GM12878 (cell line): ENCODE results near the gene SPTAN1. TPM values are rescaled to one million over a fixed set of nuclear protein-coding genes. Genes with fewer than 3 reads are reported as not detected.

Experiments
- ATAC-seq: fragments of 200-7000 bp; cut with Tn5 transposase; 3 replicates; pipeline ENCODE4 v1.9.1; 2020; ENCODE audit warnings: mild to moderate bottlenecking, moderate library complexity
- BruUV-seq: library from RNA; stranded (reverse); fragments of 400-500 nt; replicated peaks from 2 replicates; lab custom pipeline; 2021; lab: Mats Ljungman, UMichigan
- CTCF ChIA-PET: fragments of 300-600 bp; sonication (Branson Sonifier 250); formaldehyde crosslinking; extraction: SDS; loops from one replicate; lab custom pipeline; 2021; ENCODE audit warnings: inconsistent platforms; lab: Yijun Ruan, JAX
- POLR2A ChIA-PET: fragments of 350-600 bp; formaldehyde crosslinking; extraction: SDS; loops from one replicate; lab custom pipeline; 2021; ENCODE audit warnings: inconsistent platforms; lab: Charles Lee
- RAD21 ChIA-PET: fragments of 300-600 bp; sonication (Branson Sonifier 250); formaldehyde crosslinking; loops from one replicate; lab custom pipeline; 2023; ENCODE audit warnings: antibody characterized with exemption; ENCODE audit not compliant: unreplicated experiment; lab: Charles Lee
- SMC1A ChIA-PET: fragments of 300-600 bp; sonication (Branson Sonifier 250); formaldehyde crosslinking; loops from one replicate; lab custom pipeline; 2023; ENCODE audit not compliant: unreplicated experiment, uncharacterized antibody; lab: Charles Lee
- DNase-seq: peaks from one replicate; pipeline ENCODE4 v3.0.0-alpha.2; 2011; ENCODE audit warnings: low read depth, low spot score
- FAIRE-seq: peaks from 3 replicates; lab custom pipeline; 2011; peaks lifted over from hg19 to GRCh38; lab: Jason Lieb, UNC
- H2AFZ ChIP-seq: 2 replicates; pipeline ENCODE4 v1.6.0; 2011; ENCODE audit warnings: low read depth, low read length, control low read depth; ENCODE audit not compliant: control insufficient read depth
- H3K27ac ChIP-seq: 2 replicates; pipeline ENCODE4 v1.5.1; 2011; ENCODE audit warnings: control low read depth; ENCODE audit not compliant: control insufficient read depth, insufficient read depth
- H3K27me3 ChIP-seq, 2 experiments: replicated peaks in 1 of 2; 2 replicates each; pipeline versions ENCODE4 v1.6.0 to v1.6.1; 2011; ENCODE audit warnings: low read length in 1 of 2; ENCODE audit not compliant: control insufficient read depth in 2 of 2, insufficient read depth in 2 of 2
- H3K36me3 ChIP-seq, 2 experiments: 2 replicates each; pipeline ENCODE4 v1.5.1; 2011; ENCODE audit warnings: low read length in 1 of 2; ENCODE audit not compliant: control insufficient read depth in 2 of 2, insufficient read depth in 2 of 2
- H3K4me1 ChIP-seq: 2 replicates; pipeline ENCODE4 v1.6.1; 2011; ENCODE audit warnings: mild to moderate bottlenecking, low read length, moderate library complexity, mixed read lengths; ENCODE audit not compliant: control insufficient read depth, insufficient read depth
- H3K4me2 ChIP-seq: 2 replicates; pipeline ENCODE4 v1.6.0; 2011; ENCODE audit warnings: control low read depth; ENCODE audit not compliant: control insufficient read depth, insufficient read depth
- H3K4me3 ChIP-seq: fragments of 200-600 bp; sonication (generic); 2 replicates; pipeline ENCODE4 v1.5.1; 2016
- H3K79me2 ChIP-seq: 2 replicates; pipeline ENCODE4 v1.6.0; 2011; ENCODE audit warnings: low read length; ENCODE audit not compliant: control insufficient read depth, insufficient read depth
- H3K9ac ChIP-seq: 2 replicates; pipeline ENCODE4 v1.8.0; 2011; ENCODE audit warnings: low read length, control low read depth, mixed read lengths; ENCODE audit not compliant: control insufficient read depth, insufficient read depth
- H3K9me3 ChIP-seq: replicated peaks from 3 replicates; pipeline ENCODE4 v1.5.1; 2011; ENCODE audit warnings: mild to moderate bottlenecking, low read length; ENCODE audit not compliant: control insufficient read depth, insufficient read depth
- H4K20me1 ChIP-seq: 2 replicates; pipeline ENCODE4 v1.6.0; 2011; ENCODE audit not compliant: control insufficient read depth, insufficient read depth
- EZH2 ChIP-seq: IDR thresholded peaks from 2 replicates; pipeline ENCODE4 v1.6.1; 2012; ENCODE audit warnings: low read depth, mild to moderate bottlenecking, control low read depth, inconsistent platforms, low read length, borderline replicate concordance; ENCODE audit not compliant: control insufficient read depth
- MYC ChIP-seq: IDR thresholded peaks from 2 replicates; pipeline ENCODE4 v1.6.1; 2011; ENCODE audit warnings: mild to moderate bottlenecking, low read length, moderate library complexity, inconsistent platforms; ENCODE audit not compliant: insufficient read depth, insufficient replicate concordance, insufficient read length, severe bottlenecking
- SIX5 ChIP-seq: IDR thresholded peaks from 2 replicates; pipeline ENCODE4 v1.6.1; 2011; ENCODE audit warnings: mild to moderate bottlenecking, low read depth, low read length, moderate library complexity; ENCODE audit not compliant: severe bottlenecking
- TARDBP ChIP-seq: IDR thresholded peaks from 2 replicates; pipeline ENCODE4 v1.6.1; 2016; ENCODE audit warnings: borderline replicate concordance
- TCF3 ChIP-seq: IDR thresholded peaks from 2 replicates; pipeline ENCODE4 v1.6.1; 2012; ENCODE audit warnings: low read depth, mild to moderate bottlenecking, low read length, borderline replicate concordance; ENCODE audit not compliant: insufficient read depth
- WGBS: methylation state at CpG from one replicate; pipeline ENCODE4 v1.1.6; 2016; ENCODE audit warnings: low lambda C conversion rate; ENCODE audit not compliant: insufficient replicate concordance, insufficient coverage; ENCODE audit errors: missing lambda C conversion rate; 5-methylcytosine and 5-hydroxymethylcytosine counted together
- in situ Hi-C: fragments of 300-500 bp; cut with MboI; formaldehyde crosslinking; loops from 9 replicates; pipeline ENCODE4 v1.14.3; 2018; ENCODE audit warnings: mixed read lengths
- intact Hi-C: fragments of 100-400 bp; cut with micrococcal nuclease; formaldehyde crosslinking; loops from one replicate; pipeline ENCODE4 v1.14.2; 2022; ENCODE audit not compliant: unreplicated experiment
- polyA plus RNA-seq, 11 experiments: library from polyadenylated mRNA; depleted of rRNA in 4 of 11; unstranded in 6 of 11; stranded (reverse) in 5 of 11; fragments of >200 nt; fragmentation: Nextera tagmentation in 4 of 11; fragmentation: Illumina TruSeq in 1 of 11; extraction: Ambion mirVana in 4 of 11; extraction: Trizol in 1 of 11; gene quantifications; 1 replicate in 1 of 11; 2 replicates in 10 of 11; pipeline versions ENCODE4 v1.2.1 to v1.2.3, GENCODE V29; 2011 to 2016; ENCODE audit warnings: inconsistent platforms in 2 of 11, missing spikeins in 2 of 11, low read depth in 1 of 11
- total RNA-seq, 4 experiments: library from RNA; depleted of rRNA in 3 of 4; stranded (reverse); fragments of >200 nt in 3 of 4; fragmentation: Illumina TruSeq in 1 of 4; extraction: Trizol in 1 of 4; gene quantifications; 2 replicates each; pipeline versions ENCODE4 v1.2.1 to v1.2.3, GENCODE V29; 2013 to 2021

Gene SPTAN1
- total and polyA plus RNA-seq, 10 of the 15 experiments (the other 5 are each of a cell fraction or from before 2014, with no cell fraction given): 18.7 to 156 (median 73.6) TPM

DNA sequence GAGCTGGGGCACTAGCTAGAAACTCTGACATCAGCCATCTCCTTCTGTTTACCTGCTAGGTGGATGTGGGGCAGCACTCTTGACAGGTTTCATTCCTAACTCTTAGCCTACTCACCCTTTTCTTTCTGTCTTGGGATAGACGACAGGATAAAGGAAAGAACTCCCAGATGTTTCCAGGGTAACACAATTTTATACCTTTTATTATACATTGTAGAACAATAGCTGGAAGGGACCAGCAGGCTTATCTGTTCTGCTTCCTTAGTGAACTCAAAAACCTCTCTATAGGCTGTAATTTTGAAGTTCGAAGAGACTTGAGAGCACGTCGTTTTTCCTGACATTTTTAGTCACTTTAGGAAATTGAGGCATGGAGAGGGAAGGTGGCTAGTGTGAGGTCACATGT, 13.2 kb downstream of the SPTAN1 start:
- Histone ChIP-seq H2AFZ (no peak overlapping the region), H3K4me1 (no peaks in the 10 kb centered on the region), H3K27ac (no peak overlapping the region), H3K4me3 (no peak overlapping the region), H3K36me3 (peaks cover 1 to 4% of the 10 kb centered on the region in 2 experiments; a peak in 2 of 4 replicates), H4K20me1 (no peaks in the 10 kb centered on the region)
- SMC1A ChIA-PET: no interaction called here
- RAD21 ChIA-PET: no interaction called here
- POLR2A ChIA-PET: interaction anchor here (0.9 kb wide), 1 partner anchor 12 kb away, joined by 3 read pairs; no protein-coding TSS in a partner anchor
- TF ChIP-seq SIX5 (no peak), EZH2 (no peak), MYC (no peak)
- TF ChIP-seq, all 136 proteins: peak for 0
- FAIRE-seq (no peak), ATAC-seq (no peak), DNase-seq (no peak)
- Histone ChIP-seq H3K27me3 (no peaks in the 10 kb centered on the region), H3K9ac (no peak overlapping the region), H3K4me2 (no peak overlapping the region), H3K9me3 (no peaks in the 10 kb centered on the region), H3K79me2 (no peaks in the 10 kb centered on the region; the same call in none of the 2 replicates)
- intact Hi-C loops (no loop called here), in situ Hi-C loops (no loop called here)
- no TSS peak for BruUV-seq
- WGBS: 92% methylated on average over 4 of the region's 4 CpGs
- CTCF ChIA-PET: interaction anchor here (0.8 to 1.5 kb wide), 2 partner anchors 10 to 52 kb away, joined by 3 to 9 read pairs; no protein-coding TSS in a partner anchor

DNA sequence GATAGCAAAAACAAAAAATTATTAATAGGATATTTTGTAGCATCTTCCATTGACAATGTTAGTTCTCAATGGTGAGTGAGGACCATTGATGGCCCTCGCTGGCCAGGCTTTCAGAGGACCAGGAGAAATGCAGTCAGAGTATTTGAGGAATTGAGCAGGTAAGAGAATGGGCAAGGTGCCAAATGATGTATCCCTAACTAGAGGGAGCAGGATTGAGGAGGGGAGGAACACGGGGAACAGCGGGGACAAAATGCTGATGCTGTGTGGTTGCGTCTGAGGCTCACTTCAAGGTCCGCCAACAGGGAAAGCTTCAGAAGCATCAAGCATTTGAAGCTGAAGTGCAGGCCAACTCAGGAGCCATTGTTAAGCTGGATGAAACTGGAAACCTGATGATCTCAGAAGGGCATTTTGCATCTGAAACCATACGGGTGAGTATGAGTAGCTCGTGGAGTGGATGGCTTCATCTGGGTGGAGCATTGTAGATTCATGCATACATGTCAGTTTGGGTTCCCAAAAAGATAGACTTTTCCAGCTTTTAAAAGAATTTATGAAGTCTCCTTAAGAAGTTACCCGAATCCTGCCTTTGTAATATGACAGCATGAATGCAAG, 16.2 kb downstream of the SPTAN1 start:
- in situ Hi-C loops (no loop called here), intact Hi-C loops (no loop called here)
- SMC1A ChIA-PET: interaction anchor here (1.0 to 3.2 kb wide), 2 partner anchors 10 to 27 kb away, joined by 5 to 10 read pairs; no protein-coding TSS in a partner anchor
- no peak overlapping the region for H3K9ac ChIP-seq
- H3K79me2 ChIP-seq: no peaks in the 10 kb centered on the region; the same call in 1 of the 2 replicates
- RAD21 ChIA-PET: interaction anchor here (1.2 to 1.6 kb wide), 2 partner anchors 9 to 206 kb away, joined by 3 to 5 read pairs; no protein-coding TSS in a partner anchor
- CTCF ChIA-PET: no interaction called here
- WGBS: 76% methylated on average over 8 of the region's 8 CpGs
- no peak overlapping the region for H2AFZ ChIP-seq
- H3K36me3 ChIP-seq: peaks cover 1 to 8% of the 10 kb centered on the region in 2 experiments; a peak in 2 of 4 replicates
- no peaks in the 10 kb centered on the region for H3K27me3 ChIP-seq
- POLR2A ChIA-PET: interaction anchor here (0.6 to 1.7 kb wide), 2 partner anchors 80 to 113 kb away, joined by 3 to 5 read pairs; partner anchors contain the start of gene ODF2
- H3K9me3 ChIP-seq: no peaks in the 10 kb centered on the region
- no peak overlapping the region for H3K27ac ChIP-seq
- no TSS peak for BruUV-seq
- DNase-seq (no peak), FAIRE-seq (no peak), ATAC-seq (no peak)
- TF ChIP-seq TCF3 (no peak), TARDBP (no peak)
- H3K4me3 ChIP-seq: no peak overlapping the region
- H4K20me1 ChIP-seq: no peaks in the 10 kb centered on the region
- no peaks in the 10 kb centered on the region for H3K4me1 ChIP-seq
- no peak overlapping the region for H3K4me2 ChIP-seq
